GM23248 (cell line): ENCODE measurements around the gene ADGRL1. TPM values are rescaled to one million over a fixed set of nuclear protein-coding genes. Genes with fewer than 3 reads are reported as not detected.
A peak's percentile ranks its signal among the peaks of the same experiment; 100 is the strongest.
"Not testable (repeated sequence)": the region's sequence is repeated elsewhere in the genome, so short reads cannot be mapped to it uniquely, and the experiment has no call there.

Experiments used
- DNase-seq: peaks from one replicate; pipeline ENCODE4 v3.0.0-alpha.2; 2015
- H2AFZ ChIP-seq: fragments of 200-600 bp; sonication (generic); 2 replicates; pipeline ENCODE4 v1.6.1; 2016; ENCODE audit warnings: antibody characterized with exemption
- H3F3A ChIP-seq: fragments of 200-600 bp; sonication (generic); 2 replicates; pipeline ENCODE4 v1.6.1; 2016; ENCODE audit warnings: mild to moderate bottlenecking, antibody characterized with exemption, mixed run types; ENCODE audit not compliant: insufficient read depth
- H3K27ac ChIP-seq: fragments of 200-600 bp; sonication (generic); 2 replicates; pipeline ENCODE4 v1.5.1; 2016; ENCODE audit warnings: mild to moderate bottlenecking
- H3K27me3 ChIP-seq: fragments of 200-600 bp; sonication (generic); replicated peaks from 2 replicates; pipeline ENCODE4 v1.6.1; 2016; ENCODE audit warnings: mild to moderate bottlenecking; ENCODE audit not compliant: insufficient read depth
- H3K36me3 ChIP-seq: fragments of 200-600 bp; sonication (generic); 2 replicates; pipeline ENCODE4 v1.6.1; 2016; ENCODE audit warnings: low read depth, mild to moderate bottlenecking
- H3K4me1 ChIP-seq: fragments of 200-600 bp; sonication (generic); 2 replicates; pipeline ENCODE4 v1.6.1; 2016; ENCODE audit warnings: mild to moderate bottlenecking; ENCODE audit not compliant: insufficient read depth
- H3K4me2 ChIP-seq: fragments of 200-600 bp; sonication (generic); one replicate; pipeline ENCODE4 v1.6.1; 2016; ENCODE audit warnings: mild to moderate bottlenecking; ENCODE audit not compliant: unreplicated experiment
- H3K4me3 ChIP-seq: fragments of 200-600 bp; sonication (generic); 2 replicates; pipeline ENCODE4 v1.5.1; 2016; ENCODE audit warnings: mild to moderate bottlenecking
- H3K79me2 ChIP-seq: fragments of 200-600 bp; sonication (generic); 2 replicates; pipeline ENCODE4 v1.6.1; 2016; ENCODE audit warnings: mild to moderate bottlenecking; ENCODE audit not compliant: insufficient read depth
- H3K9ac ChIP-seq: fragments of 200-600 bp; sonication (generic); 2 replicates; pipeline ENCODE4 v1.6.1; 2016; ENCODE audit warnings: mild to moderate bottlenecking
- H3K9me2 ChIP-seq: fragments of 200-600 bp; sonication (generic); 2 replicates; pipeline ENCODE4 v1.6.1; 2016; ENCODE audit warnings: mixed run types, mild to moderate bottlenecking, moderate library complexity; ENCODE audit not compliant: insufficient read depth
- H3K9me3 ChIP-seq: fragments of 200-600 bp; sonication (generic); one replicate; pipeline ENCODE4 v1.6.1; 2017; ENCODE audit warnings: low read depth
- H4K20me1 ChIP-seq: fragments of 200-600 bp; sonication (generic); 2 replicates; pipeline ENCODE4 v1.6.0; 2016; ENCODE audit not compliant: insufficient read depth
- EZH2 ChIP-seq: fragments of 200-600 bp; sonication (generic); IDR thresholded peaks from 2 replicates; pipeline ENCODE4 v1.6.1; 2018; ENCODE audit warnings: antibody characterized with exemption, mild to moderate bottlenecking; ENCODE audit not compliant: insufficient read depth, poor library complexity, severe bottlenecking
- EZH2phosphoT487 ChIP-seq: fragments of 200-600 bp; sonication (generic); IDR thresholded peaks from 2 replicates; pipeline ENCODE4 v1.6.1; 2018; ENCODE audit warnings: antibody characterized with exemption, moderate library complexity, mild to moderate bottlenecking, low read depth; ENCODE audit not compliant: insufficient read depth
- WGBS, 2 experiments: methylation state at CpG; one replicate each; pipeline ENCODE4 v1.1.6; 2015 to 2017; ENCODE audit warnings: low lambda C conversion rate in 2 of 2, low coverage in 1 of 2; ENCODE audit errors: missing lambda C conversion rate in 2 of 2; 5-methylcytosine and 5-hydroxymethylcytosine counted together
- in situ Hi-C: fragments of 300-500 bp; cut with MboI; formaldehyde crosslinking; loops from 2 replicates; pipeline ENCODE4 v1.15.0; 2020
- polyA plus RNA-seq: library from polyadenylated mRNA; unstranded; fragments of >200 nt; fragmentation: Nextera tagmentation; extraction: Ambion mirVana; gene quantifications from 2 replicates; pipeline ENCODE4 v1.2.1, GENCODE V29; 2016
- total RNA-seq: library from RNA; depleted of rRNA; stranded (reverse); fragments of >200 nt; shearing (Covaris generic); gene quantifications from 2 replicates; pipeline ENCODE4 v1.2.3, GENCODE V29; 2014; rRNA removed

ADGRL1 gene
- total RNA-seq: 3.0 and 3.8 TPM in 2 replicates
- polyA plus RNA-seq: 0.75 and 1.0 TPM in 2 replicates

GRCh38 chr19:14205452-14206287, at the start of gene ADGRL1:
TSS of gene ADGRL1 (minus strand) at chr19:14206169. CDS start at chr19:14183602, 22,567 bp downstream.
- Histone ChIP-seq H3K27me3 (peaks cover 11% of the 10 kb centered on the region; the same call in 1 of the 2 replicates), H3K4me3 (peak within 1 kb of the TSS; percentile 74), H2AFZ (peak within 1 kb of the TSS; percentile 92), H3K9ac (peak within 1 kb of the TSS; percentile 64), H3K4me2 (peak within 1 kb of the TSS; percentile 73)
- H4K20me1 ChIP-seq, H3K4me1 ChIP-seq, H3K9me2 ChIP-seq, H3K9me3 ChIP-seq, in situ Hi-C loops, H3F3A ChIP-seq, DNase-seq, H3K36me3 ChIP-seq, H3K27ac ChIP-seq, H3K79me2 ChIP-seq: not testable (repeated sequence)
- 2% methylated on average over 17 to 68 of the region's 96 CpGs for WGBS, 2 experiments

DNA sequence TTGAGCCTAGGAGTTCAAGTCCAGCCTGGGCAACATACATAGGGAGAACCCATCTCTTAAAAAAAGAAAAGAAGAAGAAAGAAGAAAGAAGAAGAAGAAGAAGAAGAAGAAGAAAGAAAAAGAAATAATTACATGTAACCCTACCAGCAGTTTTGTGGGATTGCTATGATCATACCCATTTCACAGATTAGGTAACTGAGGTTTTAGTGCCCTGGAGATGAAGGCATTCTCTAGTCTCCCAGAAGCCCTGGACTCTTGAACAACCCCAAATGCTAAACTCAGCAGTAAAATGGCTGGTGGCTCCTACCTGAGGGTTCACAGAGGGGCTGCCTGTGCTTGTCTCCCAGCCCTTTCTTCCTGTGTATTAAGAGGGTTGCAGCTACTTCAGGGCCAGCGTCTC, 49.3 kb upstream of the ADGRL1 start:
- H3K9me3 ChIP-seq, H3K4me2 ChIP-seq, H3F3A ChIP-seq, H3K79me2 ChIP-seq, H3K9me2 ChIP-seq, H4K20me1 ChIP-seq, H3K4me1 ChIP-seq, H3K4me3 ChIP-seq, H3K27ac ChIP-seq, H2AFZ ChIP-seq, DNase-seq, in situ Hi-C loops, H3K36me3 ChIP-seq, H3K9ac ChIP-seq, H3K27me3 ChIP-seq: not testable (repeated sequence)
- 54% methylated on average over 1 of the region's 1 CpG; no CpG with 5 or more reads in 1 of the 2 experiments for WGBS, 2 experiments

- H3F3A ChIP-seq, H3K27me3 ChIP-seq, H3K9me2 ChIP-seq, H3K36me3 ChIP-seq, H3K9ac ChIP-seq, DNase-seq, H3K9me3 ChIP-seq, in situ Hi-C loops, H3K4me2 ChIP-seq, H2AFZ ChIP-seq, H3K27ac ChIP-seq, H3K4me1 ChIP-seq, H4K20me1 ChIP-seq, H3K79me2 ChIP-seq, H3K4me3 ChIP-seq: not testable (repeated sequence)
- WGBS, 2 experiments: 9 to 10% methylated on average over 19 of the region's 19 CpGs
These were observed 48.0 kb upstream of the ADGRL1 start for GRCh38 chr19:14253822-14254599.

GRCh38 chr19:14252136-14252535, 46.2 kb upstream of the ADGRL1 start:
- H4K20me1 ChIP-seq, in situ Hi-C loops: not testable (repeated sequence)

GRCh38 chr19:14250870-14251269, 44.9 kb upstream of the ADGRL1 start:
- no peak overlapping the region for H3K9ac ChIP-seq
- H3K36me3 ChIP-seq: no peaks in the 10 kb centered on the region
- H4K20me1 ChIP-seq: no peaks in the 10 kb centered on the region
- H3K4me2 ChIP-seq: no peak overlapping the region
- WGBS, 2 experiments: 63 to 67% methylated on average over 5 of the region's 5 CpGs
- no peaks in the 10 kb centered on the region for H3K79me2 ChIP-seq
- no peak overlapping the region for H3K27ac ChIP-seq
- no peaks in the 10 kb centered on the region for H3K4me1 ChIP-seq
- H3K9me2 ChIP-seq: no peaks in the 10 kb centered on the region
- in situ Hi-C loops: no loop called here
- peaks cover 8% of the 10 kb centered on the region; the same call in 1 of the 2 replicates for H3K27me3 ChIP-seq
- no peak overlapping the region for H3K4me3 ChIP-seq
- H2AFZ ChIP-seq: no peak overlapping the region
- no peaks in the 10 kb centered on the region for H3F3A ChIP-seq
- no peak for TF ChIP-seq EZH2
- TF ChIP-seq EZH2phosphoT487: no peak
- DNase-seq: no peak
- H3K9me3 ChIP-seq: no peaks in the 10 kb centered on the region

More at GRCh38 chr19:14252136-14252535, 46.2 kb upstream of the ADGRL1 start:
- H3K27ac ChIP-seq, H3K79me2 ChIP-seq, H3K4me3 ChIP-seq, H3K9ac ChIP-seq, H3K9me2 ChIP-seq, DNase-seq, H3K36me3 ChIP-seq, H3F3A ChIP-seq, H3K4me2 ChIP-seq, H3K27me3 ChIP-seq, H2AFZ ChIP-seq, H3K9me3 ChIP-seq, H3K4me1 ChIP-seq: not testable (repeated sequence)
- WGBS, 2 experiments: 91 to 92% methylated on average over 2 of the region's 2 CpGs

DNA sequence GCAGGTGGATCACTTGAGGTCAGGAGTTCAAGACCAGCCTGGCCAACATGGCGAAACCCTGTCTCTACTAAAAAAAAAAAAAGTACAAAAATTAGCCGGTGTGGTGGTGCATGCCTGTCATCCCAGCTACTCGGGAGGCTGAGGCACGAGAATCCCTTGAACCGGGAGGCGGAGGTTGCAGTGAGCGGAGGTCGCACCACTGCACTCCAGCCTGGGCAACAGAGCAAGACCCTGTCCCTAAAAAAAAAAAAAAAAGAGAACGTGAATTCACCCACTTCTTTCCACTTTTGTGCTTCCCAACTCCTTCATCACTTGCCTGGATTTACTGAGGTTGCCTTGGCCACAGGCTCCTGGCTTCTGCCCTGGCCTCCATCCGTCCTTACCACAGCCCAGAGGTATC, 44.3 kb upstream of the ADGRL1 start:
- H3K9me3 ChIP-seq, H3F3A ChIP-seq, DNase-seq, H3K9ac ChIP-seq, H3K4me3 ChIP-seq, H2AFZ ChIP-seq, H3K27me3 ChIP-seq, H3K4me2 ChIP-seq, H4K20me1 ChIP-seq, H3K4me1 ChIP-seq, H3K9me2 ChIP-seq, H3K27ac ChIP-seq, H3K79me2 ChIP-seq, H3K36me3 ChIP-seq, in situ Hi-C loops: not testable (repeated sequence)
- WGBS, 2 experiments: 73 to 75% methylated on average over 10 of the region's 10 CpGs

GRCh38 chr19:14249891-14250290, 43.9 kb upstream of the ADGRL1 start:
- H4K20me1 ChIP-seq, H3K9me2 ChIP-seq, H2AFZ ChIP-seq, H3K79me2 ChIP-seq, H3F3A ChIP-seq, DNase-seq, H3K36me3 ChIP-seq, H3K4me1 ChIP-seq, H3K27ac ChIP-seq, H3K9ac ChIP-seq, in situ Hi-C loops, H3K9me3 ChIP-seq, H3K27me3 ChIP-seq, H3K4me2 ChIP-seq, H3K4me3 ChIP-seq: not testable (repeated sequence)
- 92 to 93% methylated on average over 2 of the region's 2 CpGs for WGBS, 2 experiments
